CD1c-positive myeloid dendritic cell (primary cell): Measurements from ENCODE around the gene THPO.

Experiments
- DNase-seq: peaks from one replicate; pipeline ENCODE4 v3.0.0-alpha.2; 2016; ENCODE audit errors: extremely low spot score

THPO gene

DNA sequence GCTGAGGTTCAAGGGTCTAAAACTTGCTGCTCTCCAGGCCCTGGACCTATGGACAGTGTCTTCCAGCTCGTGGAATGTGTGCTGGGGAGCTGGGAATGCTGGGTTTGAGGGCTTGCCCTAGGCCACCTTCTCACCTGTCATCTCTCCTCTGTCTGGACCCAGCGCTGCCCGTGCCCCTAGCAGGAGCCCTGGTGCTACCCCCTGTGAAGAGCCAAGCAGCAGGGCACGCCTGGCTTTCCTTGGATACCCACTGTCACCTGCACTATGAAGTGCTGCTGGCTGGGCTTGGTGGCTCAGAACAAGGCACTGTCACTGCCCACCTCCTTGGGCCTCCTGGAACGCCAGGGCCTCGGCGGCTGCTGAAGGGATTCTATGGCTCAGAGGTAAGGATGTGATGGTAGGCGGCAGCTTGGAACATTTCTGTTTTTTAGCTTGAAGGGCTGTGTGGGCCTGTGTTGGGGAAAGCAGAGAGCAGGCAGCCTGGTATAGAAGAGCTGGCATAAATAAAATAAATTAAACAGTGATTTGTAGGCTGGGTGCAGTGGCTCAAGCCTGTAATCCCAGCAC, 6.9 kb upstream of the THPO start:
- no peak for DNase-seq

DNA sequence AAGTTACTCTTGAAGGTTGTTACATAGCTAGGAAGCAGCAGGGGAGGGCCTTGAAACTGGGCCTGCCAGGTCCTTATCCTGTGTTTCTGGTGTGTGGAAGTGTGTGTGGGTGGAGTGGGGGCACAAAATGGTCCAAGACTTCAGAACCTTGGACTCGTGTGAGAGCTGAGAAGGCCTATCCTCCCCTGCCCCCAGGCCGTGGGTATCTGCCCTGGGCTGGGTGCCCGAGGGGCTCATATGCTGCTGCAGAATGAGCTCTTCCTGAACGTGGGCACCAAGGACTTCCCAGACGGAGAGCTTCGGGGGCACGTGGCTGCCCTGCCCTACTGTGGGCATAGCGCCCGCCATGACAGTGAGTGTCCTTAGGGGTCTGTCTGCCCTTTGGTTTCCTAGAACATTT, 6.3 kb upstream of the THPO start:
- DNase-seq = no peak

DNA sequence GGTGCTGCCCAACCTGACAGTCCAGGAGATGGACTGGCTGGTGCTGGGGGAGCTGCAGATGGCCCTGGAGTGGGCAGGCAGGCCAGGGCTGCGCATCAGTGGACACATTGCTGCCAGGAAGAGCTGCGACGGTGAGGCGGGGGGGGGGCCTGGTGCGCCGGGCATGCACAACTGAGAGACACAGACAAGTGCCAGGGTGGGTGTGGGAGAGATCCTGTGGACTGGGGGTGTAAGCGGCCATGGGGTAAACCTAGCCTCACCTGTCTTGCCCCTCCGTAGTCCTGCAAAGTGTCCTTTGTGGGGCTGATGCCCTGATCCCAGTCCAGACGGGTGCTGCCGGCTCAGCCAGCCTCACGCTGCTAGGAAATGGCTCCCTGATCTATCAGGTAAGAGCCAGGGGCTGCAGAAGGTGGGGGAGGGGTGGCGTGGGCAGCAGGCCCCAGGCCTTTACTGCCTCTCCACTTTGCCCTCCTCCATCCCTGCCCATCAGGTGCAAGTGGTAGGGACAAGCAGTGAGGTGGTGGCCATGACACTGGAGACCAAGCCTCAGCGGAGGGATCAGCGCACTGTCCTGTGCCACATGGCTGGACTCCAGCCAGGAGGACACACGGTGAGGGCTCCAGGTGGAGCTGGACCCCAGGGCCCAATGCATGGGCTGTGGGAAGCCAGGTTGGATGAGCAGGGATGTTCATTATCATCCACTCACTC, 5.2 kb upstream of the THPO start:
- no peak for DNase-seq

DNA sequence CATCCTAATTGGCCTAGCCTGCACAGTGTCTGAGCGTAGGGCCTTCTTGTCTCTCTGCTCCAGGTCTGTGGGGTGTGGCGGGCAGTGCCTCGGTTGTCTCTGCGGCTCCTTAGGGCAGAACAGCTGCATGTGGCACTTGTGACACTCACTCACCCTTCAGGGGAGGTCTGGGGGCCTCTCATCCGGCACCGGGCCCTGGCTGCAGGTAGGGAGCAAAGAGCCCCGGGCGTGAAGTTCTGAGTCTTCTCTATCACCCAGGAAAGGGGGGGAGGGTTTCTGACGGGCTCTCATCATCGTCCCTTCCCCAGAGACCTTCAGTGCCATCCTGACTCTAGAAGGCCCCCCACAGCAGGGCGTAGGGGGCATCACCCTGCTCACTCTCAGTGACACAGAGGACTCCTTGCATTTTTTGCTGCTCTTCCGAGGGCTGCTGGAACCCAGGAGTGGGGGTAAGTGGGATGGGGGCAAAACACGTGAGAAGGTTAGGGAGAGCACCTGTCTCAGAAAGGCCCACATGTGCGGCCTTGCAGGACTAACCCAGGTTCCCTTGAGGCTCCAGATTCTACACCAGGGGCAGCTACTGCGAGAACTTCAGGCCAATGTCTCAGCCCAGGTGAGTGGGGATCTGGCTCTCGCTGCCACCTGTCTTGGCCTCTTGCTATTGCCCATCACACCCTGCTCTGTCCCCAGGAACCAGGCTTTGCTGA, 4.5 kb upstream of the THPO start:
- no peak for DNase-seq

DNA sequence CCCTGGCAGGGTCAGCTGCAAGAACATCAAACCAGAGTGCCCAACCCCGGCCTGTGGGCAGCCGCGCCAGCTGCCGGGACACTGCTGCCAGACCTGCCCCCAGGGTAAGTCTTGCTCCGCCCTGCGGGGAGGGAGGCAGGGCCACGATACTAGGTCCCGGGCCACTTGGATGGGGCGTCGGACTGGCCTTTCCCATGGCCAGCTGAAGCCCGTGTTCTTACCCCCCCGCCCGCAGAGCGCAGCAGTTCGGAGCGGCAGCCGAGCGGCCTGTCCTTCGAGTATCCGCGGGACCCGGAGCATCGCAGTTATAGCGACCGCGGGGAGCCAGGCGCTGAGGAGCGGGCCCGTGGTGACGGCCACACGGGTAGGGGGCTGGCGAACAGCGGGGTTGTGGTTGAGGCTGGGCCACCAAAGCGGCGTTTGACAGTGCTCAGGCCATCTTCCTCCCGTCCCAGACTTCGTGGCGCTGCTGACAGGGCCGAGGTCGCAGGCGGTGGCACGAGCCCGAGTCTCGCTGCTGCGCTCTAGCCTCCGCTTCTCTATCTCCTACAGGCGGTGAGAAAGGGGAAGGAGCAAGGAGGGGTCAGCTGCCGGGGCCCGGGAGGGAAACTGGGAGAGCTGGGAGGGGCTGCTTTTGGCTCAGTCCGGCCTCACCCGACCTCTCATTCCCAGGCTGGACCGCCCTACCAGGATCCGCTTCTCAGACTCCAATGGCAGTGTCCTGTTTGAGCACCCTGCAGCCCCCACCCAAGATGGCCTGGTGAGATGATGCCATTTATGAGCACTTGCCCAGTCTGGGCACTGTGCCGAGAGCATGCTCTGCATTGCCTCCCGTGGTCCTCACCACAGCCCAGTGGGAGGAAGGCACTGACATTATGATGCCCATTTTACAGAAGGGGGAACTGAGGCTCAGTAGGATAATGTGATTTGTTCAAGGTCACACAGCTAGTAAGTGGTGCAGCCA, 3.5 kb upstream of the THPO start:
- DNase-seq = peak; percentile 80

DNA sequence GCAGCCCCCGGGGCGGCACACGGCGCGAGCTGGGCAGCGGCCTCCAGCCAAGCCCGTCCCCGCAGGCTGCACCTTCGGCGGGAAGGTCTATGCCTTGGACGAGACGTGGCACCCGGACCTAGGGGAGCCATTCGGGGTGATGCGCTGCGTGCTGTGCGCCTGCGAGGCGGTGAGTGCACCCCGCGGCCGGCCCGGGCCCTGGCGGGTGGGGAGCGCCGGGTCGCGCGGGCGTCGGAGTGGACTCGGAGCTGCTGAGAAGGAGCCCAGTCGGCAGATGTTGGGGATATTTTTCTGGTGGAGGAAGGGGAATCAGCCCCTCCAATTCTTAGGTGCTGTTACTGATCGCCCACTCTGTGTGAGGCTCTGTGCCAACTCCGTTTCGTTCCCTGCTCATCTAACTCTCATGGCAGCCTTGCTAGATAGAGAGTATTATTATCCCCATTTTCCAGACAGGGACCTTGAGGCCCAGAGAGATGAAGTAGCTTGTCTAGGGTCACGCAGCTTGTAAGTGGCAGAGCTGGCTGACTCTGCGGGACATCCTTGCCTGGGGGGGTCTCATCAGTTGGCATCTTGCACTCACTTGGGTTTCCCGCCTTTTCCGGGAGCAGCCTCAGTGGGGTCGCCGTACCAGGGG, 2.7 kb upstream of the THPO start:
- DNase-seq = no peak

DNA sequence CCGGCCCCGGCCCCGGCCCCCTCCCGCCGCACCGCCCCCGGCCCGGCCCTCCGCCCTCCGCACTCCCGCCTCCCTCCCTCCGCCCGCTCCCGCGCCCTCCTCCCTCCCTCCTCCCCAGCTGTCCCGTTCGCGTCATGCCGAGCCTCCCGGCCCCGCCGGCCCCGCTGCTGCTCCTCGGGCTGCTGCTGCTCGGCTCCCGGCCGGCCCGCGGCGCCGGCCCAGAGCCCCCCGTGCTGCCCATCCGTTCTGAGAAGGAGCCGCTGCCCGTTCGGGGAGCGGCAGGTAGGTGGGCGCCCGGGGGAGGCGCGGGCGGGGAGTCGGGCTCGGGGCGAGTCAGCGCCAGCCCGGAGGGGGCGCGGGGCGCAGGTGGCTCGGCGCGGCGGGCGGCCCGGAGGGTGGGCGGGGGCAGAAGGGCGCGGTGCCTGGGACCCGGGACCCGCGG, 2.2 kb upstream of the THPO start:
- peak; percentile 25 for DNase-seq

DNA sequence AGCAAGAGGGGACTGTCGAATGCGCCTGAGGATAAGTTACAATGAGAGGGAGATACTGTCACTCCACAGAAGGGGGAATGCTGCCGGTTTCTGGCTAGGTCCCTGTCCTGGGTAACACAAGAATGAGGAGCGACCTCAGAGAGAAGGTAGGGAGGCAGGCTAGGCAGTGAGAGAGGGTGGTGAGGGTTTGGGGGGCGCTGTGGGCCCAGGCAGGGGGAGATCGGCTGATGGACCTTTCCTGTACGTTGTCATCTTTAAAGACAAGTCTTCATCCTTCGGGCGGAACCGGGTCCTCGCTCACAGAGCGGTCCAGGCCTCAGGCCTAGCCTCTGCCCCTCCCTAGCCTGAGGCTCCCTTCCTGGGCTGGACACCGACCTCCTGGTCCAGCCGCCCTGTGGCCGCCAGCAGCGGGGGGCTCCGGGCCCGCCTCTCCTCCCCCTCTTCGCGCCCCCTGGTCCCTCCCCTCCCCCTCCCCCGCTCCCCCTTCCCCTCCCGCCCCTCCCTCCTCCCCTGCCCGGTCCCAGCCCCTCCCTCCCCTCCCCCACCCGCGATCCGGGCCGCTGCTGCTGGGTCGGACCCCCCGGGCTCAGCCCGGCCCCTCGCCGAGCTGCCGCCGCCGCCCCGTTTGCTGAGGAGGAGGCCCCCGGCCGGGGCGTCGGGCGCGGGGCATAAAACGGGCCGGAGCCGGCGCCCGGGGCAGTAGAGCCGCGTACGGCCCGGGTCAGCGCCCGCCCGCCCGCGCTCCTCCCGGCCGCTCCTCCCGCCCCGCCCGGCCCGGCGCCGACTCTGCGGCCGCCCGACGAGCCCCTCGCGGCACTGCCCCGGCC, 1.6 kb upstream of the THPO start, which contains the start of gene CHRD:
CHRD (plus strand) TSS at position 697 of the 827 bp plus-strand sequence. CDS start 265 bp downstream, outside the sequence.
- DNase-seq = no peak

DNA sequence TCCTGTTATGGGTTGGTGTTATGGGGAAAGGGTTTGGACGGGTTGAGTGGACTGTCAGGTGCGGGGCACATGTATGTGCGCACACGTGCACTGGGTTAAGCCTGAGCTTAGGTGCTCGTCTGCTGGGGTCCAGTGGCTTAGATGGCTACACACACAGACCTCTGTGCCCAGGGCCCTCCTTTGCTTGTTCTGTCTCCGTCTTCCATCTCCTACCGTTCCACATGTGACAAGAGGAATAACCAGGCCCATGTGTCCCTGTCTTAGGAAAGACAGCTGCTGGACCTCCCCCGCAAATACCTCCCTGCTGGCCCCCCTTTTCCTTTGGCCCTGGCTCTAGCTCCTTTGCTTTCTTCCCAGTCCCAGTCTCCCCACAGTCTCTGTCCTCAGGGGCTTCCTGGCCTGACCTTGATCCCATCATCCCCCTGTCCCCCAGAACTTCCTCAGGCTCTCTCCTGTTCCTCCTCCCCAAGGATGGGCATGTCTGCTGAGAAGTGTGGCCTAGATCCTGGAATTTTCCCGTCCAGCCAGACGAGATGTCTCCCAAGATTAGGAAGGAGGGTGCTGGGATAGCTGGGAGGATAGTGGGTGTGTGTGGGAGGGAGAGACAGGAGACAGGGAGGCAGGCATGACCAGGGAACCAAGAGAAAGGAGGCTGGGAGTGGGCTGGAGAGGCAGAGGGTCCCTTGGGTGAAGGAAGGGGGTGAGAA, 797 bp upstream of the THPO start:
- DNase-seq = no peak

DNA sequence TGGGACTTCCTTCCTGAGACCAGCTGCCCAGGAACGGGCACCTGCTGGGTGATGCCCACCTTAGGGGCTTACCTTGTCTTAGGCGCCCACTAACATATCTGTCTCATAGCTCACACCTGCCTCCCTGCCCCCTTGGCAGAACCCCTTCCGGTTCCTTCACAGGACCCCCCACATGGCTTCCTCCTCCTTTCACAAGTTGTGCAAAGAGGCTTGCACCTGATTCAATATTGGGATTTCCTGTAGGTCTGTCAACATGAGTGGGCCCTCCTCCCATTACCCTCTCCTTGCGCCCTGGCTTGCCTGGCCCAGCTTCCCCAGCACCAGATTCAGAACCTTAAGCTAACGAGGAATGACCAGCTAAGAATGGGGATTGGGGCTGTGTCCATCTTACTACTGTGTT, 633 bp downstream of the THPO start:
- DNase-seq = no peak

DNA sequence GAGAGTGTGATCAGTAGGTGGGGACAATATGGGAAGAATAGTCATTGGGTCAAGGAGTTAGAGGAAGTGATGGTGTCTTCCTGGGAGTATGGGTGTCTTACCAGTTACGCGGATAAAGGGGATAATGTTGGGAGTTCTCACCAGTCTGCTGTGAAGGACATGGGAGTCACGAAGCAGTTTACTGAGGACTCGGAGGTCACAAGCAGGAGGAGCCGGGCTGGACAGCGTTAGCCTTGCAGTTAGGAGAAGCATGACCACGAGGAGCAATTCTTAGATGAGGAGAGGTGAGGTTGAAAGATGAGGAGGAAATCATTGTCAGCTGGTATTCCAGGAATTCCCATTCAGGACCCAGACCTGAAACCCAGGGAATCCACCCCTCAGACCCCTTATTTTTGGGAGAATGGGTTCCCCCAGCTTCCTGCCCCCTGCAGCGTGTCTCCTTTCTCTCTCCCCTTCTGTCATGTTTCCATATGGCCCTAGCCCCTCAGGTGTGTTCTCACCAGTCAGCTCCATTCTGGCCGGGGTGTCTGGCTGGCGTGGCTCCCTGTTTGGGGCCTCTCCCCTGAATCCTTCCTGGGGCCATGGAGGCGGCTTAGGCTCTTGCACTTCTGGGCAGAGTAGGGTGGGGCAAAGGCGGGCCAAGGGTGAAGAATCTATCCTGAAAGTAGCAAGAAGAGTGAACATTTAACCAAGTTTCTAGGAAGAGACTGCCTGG, 2.1 kb downstream of the THPO start:
- no peak for DNase-seq

DNA sequence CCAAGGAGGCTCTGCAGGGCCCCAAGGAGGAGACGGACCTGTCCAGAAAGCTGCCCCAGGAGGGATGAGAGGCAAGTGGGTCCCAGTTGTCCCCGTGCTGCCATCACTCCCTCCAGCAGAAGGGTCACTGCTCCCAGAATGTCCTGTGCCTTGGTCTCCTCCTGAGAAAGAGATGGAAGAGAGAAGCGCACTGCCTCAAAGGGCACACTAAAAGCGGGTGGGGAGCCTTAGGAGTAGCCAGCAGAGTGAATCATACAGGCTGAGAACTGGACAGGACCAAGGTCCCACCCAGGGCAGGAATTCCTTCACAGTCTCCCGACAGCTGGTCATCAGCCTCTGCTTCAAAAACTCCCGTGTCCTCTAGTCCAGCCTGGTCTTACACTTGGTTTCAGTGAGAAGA, 4.6 kb downstream of the THPO start:
- DNase-seq = no peak

DNA sequence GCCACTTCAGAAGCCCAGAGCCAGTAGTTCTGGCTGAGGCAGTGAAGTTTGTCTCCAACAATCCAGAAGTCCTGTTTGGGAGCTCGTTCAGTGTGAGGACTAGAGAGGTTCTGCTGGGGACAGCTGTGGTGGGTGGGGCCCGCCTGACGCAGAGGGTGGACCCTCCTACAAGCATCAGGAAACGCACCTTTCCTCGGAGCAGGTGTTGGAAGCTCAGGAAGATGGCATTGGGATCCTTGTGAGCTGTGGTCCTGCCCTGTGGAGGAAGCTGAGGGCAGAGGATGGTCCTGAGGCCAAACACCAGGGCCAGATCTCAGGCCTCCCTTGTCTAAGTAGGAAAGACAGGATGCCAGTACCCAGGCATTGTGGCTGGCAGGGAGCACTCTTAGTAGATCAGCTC, 5.1 kb downstream of the THPO start:
- DNase-seq = no peak

DNA sequence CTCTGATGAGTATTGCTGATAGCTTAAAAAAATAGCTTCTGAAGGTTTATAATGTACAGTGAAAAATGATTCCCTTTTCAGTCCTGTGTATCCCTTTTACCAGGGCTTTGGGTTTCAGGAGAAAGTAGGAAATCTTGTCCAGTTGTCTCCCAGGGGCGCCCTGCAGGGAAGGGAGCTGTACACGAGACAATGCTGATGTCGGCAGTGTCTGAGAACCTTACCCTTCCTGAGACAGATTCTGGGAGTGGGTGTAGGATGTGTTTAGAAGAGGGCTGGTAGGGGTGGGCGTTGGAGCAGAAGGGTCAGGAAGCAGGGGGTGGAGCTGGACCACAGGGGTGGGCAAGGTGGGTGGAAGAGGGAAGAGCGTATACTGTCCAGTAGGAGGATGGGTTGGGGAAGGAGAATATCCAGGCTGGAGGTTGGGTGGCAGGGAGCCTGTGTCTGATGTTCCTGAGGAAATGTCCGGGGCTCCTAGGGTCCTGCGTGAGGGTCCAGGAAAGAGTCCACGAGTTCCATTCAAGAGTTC, 5.6 kb downstream of the THPO start:
- DNase-seq = no peak

DNA sequence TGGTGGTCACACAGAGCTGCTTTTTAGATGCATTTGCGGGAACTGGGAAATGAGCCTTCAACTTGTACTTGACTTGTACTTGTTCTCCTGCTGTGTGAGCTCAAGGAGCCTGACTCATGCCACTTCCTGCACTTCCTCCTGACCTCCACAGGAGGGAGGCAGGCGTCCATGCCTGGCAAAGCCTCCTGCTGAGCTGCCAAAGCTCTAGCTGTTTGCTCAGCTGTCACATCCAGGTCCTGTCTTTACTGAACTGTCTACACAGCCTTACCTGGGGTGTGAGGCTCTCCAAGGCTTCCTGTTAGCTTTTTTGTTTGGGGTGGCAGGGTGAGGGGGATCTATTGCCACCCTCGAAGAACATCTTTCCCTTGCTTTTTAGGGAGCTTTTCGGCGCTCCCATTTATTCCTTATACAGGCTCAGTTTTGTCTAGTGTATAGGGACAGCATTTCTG, 6.4 kb downstream of the THPO start:
- peak; percentile 81 for DNase-seq

DNA sequence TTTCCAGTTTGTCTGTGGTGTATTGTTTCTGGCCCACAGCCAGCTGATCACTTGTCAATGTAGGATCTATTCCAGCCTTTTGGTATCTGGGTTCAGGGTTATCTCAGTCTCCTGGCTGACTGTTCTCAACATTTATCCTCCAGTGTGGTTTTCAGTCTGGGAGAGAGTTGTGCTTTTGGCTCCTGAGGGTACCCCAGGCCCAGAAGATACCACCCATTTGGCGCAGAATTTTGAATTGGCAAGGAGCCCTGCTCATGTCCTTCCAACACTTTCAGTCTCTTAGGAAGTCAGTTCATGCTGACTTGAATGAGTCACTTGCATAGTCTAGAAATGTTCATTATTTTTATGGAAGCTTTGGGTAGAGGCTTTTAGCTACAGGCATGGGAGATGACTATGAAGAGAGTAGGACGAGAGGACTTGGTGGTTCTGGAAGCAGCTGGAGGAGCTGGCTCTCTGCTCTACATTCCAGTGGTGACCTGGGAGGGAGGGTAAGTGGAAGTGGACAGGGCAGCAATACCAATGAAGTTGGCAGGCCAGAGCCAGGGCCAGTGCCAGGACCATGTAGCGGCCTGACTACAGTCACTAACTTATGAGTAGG, 9.3 kb downstream of the THPO start:
- DNase-seq = no peak

DNA sequence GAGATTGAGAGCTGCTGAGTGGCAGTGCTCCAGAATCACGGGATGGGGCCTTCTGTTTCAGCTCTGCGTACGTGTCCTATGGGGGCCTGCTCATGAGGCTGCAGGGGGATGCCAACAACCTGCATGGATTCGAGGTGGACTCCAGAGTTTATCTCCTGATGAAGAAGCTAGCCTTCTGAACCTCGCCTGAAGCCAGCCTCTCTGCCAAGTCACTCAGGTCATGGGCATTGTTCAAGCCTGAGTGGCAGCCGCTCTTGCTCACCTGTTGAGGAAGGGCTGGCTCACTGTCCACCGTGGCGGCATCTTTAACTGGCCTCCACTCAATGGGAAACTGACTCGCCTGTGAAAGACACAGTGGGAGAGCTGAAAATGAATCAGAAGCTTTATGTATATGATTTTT, 9.9 kb downstream of the THPO start:
- DNase-seq = no peak

DNA sequence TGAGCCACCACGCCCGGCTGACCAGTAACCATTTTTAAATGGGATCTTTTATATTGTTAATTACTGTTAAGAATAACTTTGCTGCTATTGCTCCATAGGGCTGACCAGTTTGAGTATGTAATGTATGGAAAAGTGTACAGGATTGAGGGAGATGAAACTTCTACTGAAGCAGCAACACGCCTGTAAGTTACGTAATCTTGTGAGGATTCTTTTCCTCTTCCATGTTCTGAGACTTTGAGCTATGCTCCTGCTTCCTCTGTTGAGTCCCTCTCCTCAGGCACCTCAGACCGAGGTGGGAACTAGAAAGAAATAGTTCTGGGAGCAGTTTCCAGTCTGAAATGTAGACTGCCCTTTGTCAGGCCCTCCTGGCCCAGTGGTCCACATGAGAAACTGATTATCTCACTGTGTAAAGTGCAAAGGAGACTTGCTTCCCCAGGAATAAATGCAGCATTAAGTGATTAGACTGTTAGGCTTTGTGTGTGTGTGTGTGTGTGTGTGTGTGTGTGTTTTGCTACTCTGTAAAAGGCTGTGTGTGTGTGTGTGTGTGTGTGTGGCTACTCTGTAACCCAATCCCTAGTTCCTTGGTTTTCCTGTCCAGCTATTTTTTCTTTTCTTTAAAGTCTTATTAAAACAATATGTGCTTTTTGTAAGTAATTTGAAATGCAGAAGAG, 11.3 kb downstream of the THPO start:
- DNase-seq = no peak
